ENCODE measurements around the gene CHD2. TPM values are rescaled to one million over a fixed set of nuclear protein-coding genes. Genes with fewer than 3 reads are reported as not detected.

CHD2 gene
- total and polyA plus RNA-seq, 10 of the 15 experiments (the other 5 are each of a cell fraction or from before 2014, with no cell fraction given) = 38.1 to 94.7 (median 63.3) TPM

DNA sequence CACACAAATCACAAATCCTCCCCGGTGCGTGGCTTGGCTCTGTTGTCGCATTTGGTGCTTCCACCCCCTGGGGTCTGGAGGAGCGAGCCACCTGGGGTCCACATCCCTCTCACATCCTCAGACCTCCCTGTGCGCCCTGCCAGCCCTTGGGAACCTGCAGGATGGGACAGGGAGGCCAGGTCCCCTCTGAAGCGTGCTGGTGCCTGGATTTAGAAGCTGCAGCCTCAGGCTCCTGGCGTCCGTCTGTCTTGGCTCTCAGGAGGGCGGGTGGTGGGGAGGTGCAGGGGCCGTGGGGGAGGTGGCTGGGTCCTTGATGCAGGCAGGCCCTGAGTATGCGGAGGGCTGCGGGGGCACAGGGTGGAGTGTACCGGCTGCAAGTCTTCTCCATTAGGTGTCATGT is 150.5 kb downstream of the CHD2 start:
- TF ChIP-seq NFYA (IDR thresholded peaks at IDR 0.05; ENCODE audit: borderline replicate concordance, low read depth, low read length) (no peak), ZZZ3 (IDR thresholded peaks at IDR 0.05; ENCODE audit: control insufficient read depth, insufficient read length, low read depth) (no peak), MYC (IDR thresholded peaks at IDR 0.05; ENCODE audit: insufficient read depth, insufficient read length, insufficient replicate concordance, low read length, severe bottlenecking) (no peak), EP300 (IDR thresholded peaks at IDR 0.05; ENCODE audit: borderline replicate concordance in 1 of 2, control insufficient read depth in 1 of 2, low read depth in 2 of 2, low read length in 2 of 2) (no peak), ZBED1 (IDR thresholded peaks at IDR 0.05; ENCODE audit: borderline replicate concordance) (no peak), ZBTB40 (IDR thresholded peaks at IDR 0.05; ENCODE audit: borderline replicate concordance) (no peak), POLR2AphosphoS2 (IDR thresholded peaks at IDR 0.05; ENCODE audit: low read depth, low read length) (no peak), RBBP5 (conservative IDR thresholded peaks at IDR 0.05) (no peak), CREB1 (IDR thresholded peaks at IDR 0.05; ENCODE audit: low read depth) (no peak), BCL11A (IDR thresholded peaks at IDR 0.05; ENCODE audit: low read depth, low read length) (no peak), BRCA1 (IDR thresholded peaks at IDR 0.05; ENCODE audit: low read depth, low read length) (no peak), BHLHE40 (IDR thresholded peaks at IDR 0.05; ENCODE audit: borderline replicate concordance in 1 of 2, low read depth in 2 of 2, low read length in 1 of 2) (no peak)
- TF ChIP-seq, protein P1, sequence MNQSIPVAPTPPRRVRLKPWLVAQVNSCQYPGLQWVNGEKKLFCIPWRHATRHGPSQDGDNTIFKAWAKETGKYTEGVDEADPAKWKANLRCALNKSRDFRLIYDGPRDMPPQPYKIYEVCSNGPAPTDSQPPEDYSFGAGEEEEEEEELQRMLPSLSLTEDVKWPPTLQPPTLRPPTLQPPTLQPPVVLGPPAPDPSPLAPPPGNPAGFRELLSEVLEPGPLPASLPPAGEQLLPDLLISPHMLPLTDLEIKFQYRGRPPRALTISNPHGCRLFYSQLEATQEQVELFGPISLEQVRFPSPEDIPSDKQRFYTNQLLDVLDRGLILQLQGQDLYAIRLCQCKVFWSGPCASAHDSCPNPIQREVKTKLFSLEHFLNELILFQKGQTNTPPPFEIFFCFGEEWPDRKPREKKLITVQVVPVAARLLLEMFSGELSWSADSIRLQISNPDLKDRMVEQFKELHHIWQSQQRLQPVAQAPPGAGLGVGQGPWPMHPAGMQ (IDR thresholded peaks at IDR 0.05; ENCODE audit: borderline replicate concordance) = no peak
- TF ChIP-seq, protein P2, sequence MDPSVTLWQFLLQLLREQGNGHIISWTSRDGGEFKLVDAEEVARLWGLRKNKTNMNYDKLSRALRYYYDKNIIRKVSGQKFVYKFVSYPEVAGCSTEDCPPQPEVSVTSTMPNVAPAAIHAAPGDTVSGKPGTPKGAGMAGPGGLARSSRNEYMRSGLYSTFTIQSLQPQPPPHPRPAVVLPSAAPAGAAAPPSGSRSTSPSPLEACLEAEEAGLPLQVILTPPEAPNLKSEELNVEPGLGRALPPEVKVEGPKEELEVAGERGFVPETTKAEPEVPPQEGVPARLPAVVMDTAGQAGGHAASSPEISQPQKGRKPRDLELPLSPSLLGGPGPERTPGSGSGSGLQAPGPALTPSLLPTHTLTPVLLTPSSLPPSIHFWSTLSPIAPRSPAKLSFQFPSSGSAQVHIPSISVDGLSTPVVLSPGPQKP (IDR thresholded peaks at IDR 0.05; ENCODE audit: low read depth, low read length) = no peak
- intact Hi-C loops (cut with micrococcal nuclease; ENCODE audit: unreplicated experiment) = no loop called here
- RAD21 ChIA-PET (ENCODE audit: unreplicated experiment) = no interaction called here

More for the DNA sequence above, 150.5 kb downstream of the CHD2 start:
- Histone ChIP-seq H3K27ac (ENCODE audit: control insufficient read depth, insufficient read depth) (no peak overlapping the region), H3K9me3 (replicated peaks; ENCODE audit: control insufficient read depth, insufficient read depth, low read length) (no peaks in the 10 kb centered on the region), H2AFZ (ENCODE audit: control insufficient read depth, low read depth, low read length) (no peak overlapping the region), H3K4me3 (no peak overlapping the region), H3K4me2 (ENCODE audit: control insufficient read depth, insufficient read depth) (no peak overlapping the region), H4K20me1 (ENCODE audit: control insufficient read depth, insufficient read depth) (no peaks in the 10 kb centered on the region), H3K79me2 (ENCODE audit: control insufficient read depth, insufficient read depth, low read length) (no peaks in the 10 kb centered on the region), H3K36me3 (ENCODE audit: control insufficient read depth in 2 of 2, insufficient read depth in 2 of 2, low read length in 1 of 2) (no peaks in the 10 kb centered on the region), H3K27me3 (replicated peaks in 1 of 2; ENCODE audit: control insufficient read depth in 2 of 2, insufficient read depth in 2 of 2, low read length in 1 of 2) (no peaks in the 10 kb centered on the region), H3K4me1 (ENCODE audit: control insufficient read depth, insufficient read depth, low read length) (no peaks in the 10 kb centered on the region), H3K9ac (ENCODE audit: control insufficient read depth, insufficient read depth, low read length) (no peak overlapping the region)
- BruUV-seq (replicated peaks) = no TSS peak
- FAIRE-seq (no peak), ATAC-seq (no peak), DNase-seq (ENCODE audit: low read depth, low spot score) (no peak)
- in situ Hi-C loops (cut with MboI) = no loop called here
- ChIA-PET POLR2A (no interaction called here), CTCF (no interaction called here), SMC1A (ENCODE audit: uncharacterized antibody, unreplicated experiment) (no interaction called here)
- 43% methylated on average over 13 of the region's 13 CpGs for WGBS (ENCODE audit: insufficient coverage, insufficient replicate concordance, low lambda C conversion rate, missing lambda C conversion rate)

Measured in GM12878 (cell line).